ENCODE measurements around the gene SOX1. TPM values are rescaled to one million over a fixed set of nuclear protein-coding genes. Genes with fewer than 3 reads are reported as not detected.

Gene SOX1
- polyA plus RNA-seq, 2 of the 4 experiments (the other 2 are of a cell fraction), result not detected

DNA sequence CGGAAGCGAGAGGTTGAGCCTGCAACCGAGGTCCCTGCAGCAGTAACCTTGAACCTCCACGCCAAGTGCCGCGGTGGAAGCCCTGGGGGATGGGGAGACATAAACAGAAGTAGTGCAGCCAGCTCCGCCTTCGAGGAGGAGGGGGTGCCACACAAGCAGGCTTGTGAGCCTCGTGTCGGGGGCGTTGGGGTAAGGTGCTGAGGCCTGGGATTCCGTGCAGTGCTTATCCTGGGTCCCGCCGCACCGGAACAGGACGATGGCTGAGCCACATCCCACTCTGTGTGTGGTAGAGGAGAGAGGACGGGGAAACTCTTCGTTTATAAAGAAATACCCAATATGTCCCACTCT, 51.0 kb downstream of the SOX1 start:
- TF ChIP-seq CHD2 (IDR thresholded peaks at IDR 0.05; ENCODE audit: low read length, partially characterized antibody), result no peak
- TF ChIP-seq FOSL2 (IDR thresholded peaks at IDR 0.05), result no peak
- no peak for TF ChIP-seq FOSL2 (CRISPR knock-in tag; IDR thresholded peaks at IDR 0.05)
- TF ChIP-seq CHD4 (IDR thresholded peaks at IDR 0.05; ENCODE audit: borderline replicate concordance), result no peak
- no peak for TF ChIP-seq HEYL (CRISPR knock-in tag; IDR thresholded peaks at IDR 0.05)
- no peak for TF ChIP-seq RARB (CRISPR knock-in tag; IDR thresholded peaks at IDR 0.05)
- TF ChIP-seq SMC3 (IDR thresholded peaks at IDR 0.05), result no peak
- TF ChIP-seq HOXB5 (CRISPR knock-in tag; IDR thresholded peaks at IDR 0.05), result no peak
- TF ChIP-seq, protein P1, sequence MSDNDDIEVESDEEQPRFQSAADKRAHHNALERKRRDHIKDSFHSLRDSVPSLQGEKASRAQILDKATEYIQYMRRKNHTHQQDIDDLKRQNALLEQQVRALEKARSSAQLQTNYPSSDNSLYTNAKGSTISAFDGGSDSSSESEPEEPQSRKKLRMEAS (IDR thresholded peaks at IDR 0.05), result no peak
- TF ChIP-seq BHLHE40 (IDR thresholded peaks at IDR 0.05; ENCODE audit: low read depth, low read length), result no peak
- no peak for TF ChIP-seq JUN (IDR thresholded peaks at IDR 0.05)
- TF ChIP-seq RFX5 (IDR thresholded peaks at IDR 0.05), result no peak
- TF ChIP-seq HDAC2 (IDR thresholded peaks at IDR 0.05), result no peak
- TF ChIP-seq, protein P2, sequence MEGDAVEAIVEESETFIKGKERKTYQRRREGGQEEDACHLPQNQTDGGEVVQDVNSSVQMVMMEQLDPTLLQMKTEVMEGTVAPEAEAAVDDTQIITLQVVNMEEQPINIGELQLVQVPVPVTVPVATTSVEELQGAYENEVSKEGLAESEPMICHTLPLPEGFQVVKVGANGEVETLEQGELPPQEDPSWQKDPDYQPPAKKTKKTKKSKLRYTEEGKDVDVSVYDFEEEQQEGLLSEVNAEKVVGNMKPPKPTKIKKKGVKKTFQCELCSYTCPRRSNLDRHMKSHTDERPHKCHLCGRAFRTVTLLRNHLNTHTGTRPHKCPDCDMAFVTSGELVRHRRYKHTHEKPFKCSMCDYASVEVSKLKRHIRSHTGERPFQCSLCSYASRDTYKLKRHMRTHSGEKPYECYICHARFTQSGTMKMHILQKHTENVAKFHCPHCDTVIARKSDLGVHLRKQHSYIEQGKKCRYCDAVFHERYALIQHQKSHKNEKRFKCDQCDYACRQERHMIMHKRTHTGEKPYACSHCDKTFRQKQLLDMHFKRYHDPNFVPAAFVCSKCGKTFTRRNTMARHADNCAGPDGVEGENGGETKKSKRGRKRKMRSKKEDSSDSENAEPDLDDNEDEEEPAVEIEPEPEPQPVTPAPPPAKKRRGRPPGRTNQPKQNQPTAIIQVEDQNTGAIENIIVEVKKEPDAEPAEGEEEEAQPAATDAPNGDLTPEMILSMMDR (IDR thresholded peaks at IDR 0.05), result no peak
- TF ChIP-seq NR3C1 (IDR thresholded peaks at IDR 0.05), result no peak
- no peak for TF ChIP-seq KDM1A (IDR thresholded peaks at IDR 0.05; ENCODE audit: low read depth)
- no peak for TF ChIP-seq EHMT2 (IDR thresholded peaks at IDR 0.05; ENCODE audit: low read depth)
- TF ChIP-seq, protein P3, sequence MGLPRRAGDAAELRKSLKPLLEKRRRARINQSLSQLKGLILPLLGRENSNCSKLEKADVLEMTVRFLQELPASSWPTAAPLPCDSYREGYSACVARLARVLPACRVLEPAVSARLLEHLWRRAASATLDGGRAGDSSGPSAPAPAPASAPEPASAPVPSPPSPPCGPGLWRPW (IDR thresholded peaks at IDR 0.05), result no peak
- TF ChIP-seq, protein P4, sequence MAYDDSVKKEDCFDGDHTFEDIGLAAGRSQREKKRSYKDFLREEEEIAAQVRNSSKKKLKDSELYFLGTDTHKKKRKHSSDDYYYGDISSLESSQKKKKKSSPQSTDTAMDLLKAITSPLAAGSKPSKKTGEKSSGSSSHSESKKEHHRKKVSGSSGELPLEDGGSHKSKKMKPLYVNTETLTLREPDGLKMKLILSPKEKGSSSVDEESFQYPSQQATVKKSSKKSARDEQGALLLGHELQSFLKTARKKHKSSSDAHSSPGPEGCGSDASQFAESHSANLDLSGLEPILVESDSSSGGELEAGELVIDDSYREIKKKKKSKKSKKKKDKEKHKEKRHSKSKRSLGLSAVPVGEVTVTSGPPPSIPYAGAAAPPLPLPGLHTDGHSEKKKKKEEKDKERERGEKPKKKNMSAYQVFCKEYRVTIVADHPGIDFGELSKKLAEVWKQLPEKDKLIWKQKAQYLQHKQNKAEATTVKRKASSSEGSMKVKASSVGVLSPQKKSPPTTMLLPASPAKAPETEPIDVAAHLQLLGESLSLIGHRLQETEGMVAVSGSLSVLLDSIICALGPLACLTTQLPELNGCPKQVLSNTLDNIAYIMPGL (CRISPR knock-in tag; IDR thresholded peaks at IDR 0.05; ENCODE audit: borderline replicate concordance), result no peak
- TF ChIP-seq, protein P5, sequence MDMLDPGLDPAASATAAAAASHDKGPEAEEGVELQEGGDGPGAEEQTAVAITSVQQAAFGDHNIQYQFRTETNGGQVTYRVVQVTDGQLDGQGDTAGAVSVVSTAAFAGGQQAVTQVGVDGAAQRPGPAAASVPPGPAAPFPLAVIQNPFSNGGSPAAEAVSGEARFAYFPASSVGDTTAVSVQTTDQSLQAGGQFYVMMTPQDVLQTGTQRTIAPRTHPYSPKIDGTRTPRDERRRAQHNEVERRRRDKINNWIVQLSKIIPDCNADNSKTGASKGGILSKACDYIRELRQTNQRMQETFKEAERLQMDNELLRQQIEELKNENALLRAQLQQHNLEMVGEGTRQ (IDR thresholded peaks at IDR 0.05), result no peak
- H3K4me3 ChIP-seq, result no peak overlapping the region
- ChIA-PET CTCF (no interaction called here), POLR2A (no interaction called here)
- H3K4me1 ChIP-seq, result no peaks in the 10 kb centered on the region
- no peaks in the 10 kb centered on the region for H3K9me3 ChIP-seq
- FAIRE-seq (no peak), ATAC-seq (no peak), DNase-seq (ENCODE audit: low read depth in 1 of 2, low spot score in 1 of 2) (no peak)
- H3K4me2 ChIP-seq, result no peak overlapping the region
- no peak overlapping the region for H3K27ac ChIP-seq
- 46% methylated on average over 10 of the region's 18 CpGs for WGBS (ENCODE audit: missing lambda C conversion rate)

DNA sequence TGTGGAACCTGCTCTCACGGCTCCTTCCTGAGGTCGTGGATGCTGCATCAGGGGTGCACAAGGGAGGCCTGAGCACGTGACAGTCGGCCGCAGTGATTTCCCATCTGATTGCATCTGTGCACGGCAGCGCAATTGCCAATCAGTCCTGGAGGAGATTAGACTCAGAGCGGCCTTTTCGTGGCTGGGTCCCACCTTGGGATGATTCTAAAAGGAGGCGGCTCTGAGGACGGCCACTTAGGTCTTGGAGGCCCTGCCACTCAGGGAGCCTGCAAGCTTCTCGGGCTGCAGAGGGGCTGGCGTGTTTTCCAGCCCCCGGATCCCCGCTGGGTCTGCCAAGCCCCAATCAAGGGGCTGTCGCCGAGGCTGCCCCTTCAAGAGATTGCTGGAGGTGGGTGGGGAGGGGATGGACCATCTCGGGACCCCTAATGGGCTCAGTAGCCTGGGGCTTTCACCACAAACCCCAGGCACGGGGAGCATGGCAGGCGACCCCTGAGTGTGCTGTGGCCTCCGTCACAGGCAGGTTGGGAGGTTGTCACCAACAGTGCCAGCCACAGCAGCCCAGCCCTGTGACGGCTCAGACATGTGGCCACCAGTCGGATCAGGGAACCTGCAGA, 51.6 kb downstream of the SOX1 start:
- H3K4me1 ChIP-seq, result no peaks in the 10 kb centered on the region
- no peak for DNase-seq (ENCODE audit: low read depth in 1 of 2, low spot score in 1 of 2)
- ATAC-seq, result no peak
- H3K9me3 ChIP-seq, result no peaks in the 10 kb centered on the region
- no peak overlapping the region for H3K4me3 ChIP-seq
- ChIA-PET CTCF (no interaction called here), POLR2A (no interaction called here)
- 0% methylated on average over 8 of the region's 23 CpGs for WGBS (ENCODE audit: missing lambda C conversion rate)
- no peak for FAIRE-seq
- H3K27ac ChIP-seq, result no peak overlapping the region
- H3K4me2 ChIP-seq, result no peak overlapping the region
- TF ChIP-seq HEYL (CRISPR knock-in tag; IDR thresholded peaks at IDR 0.05) (no peak), HOXA7 (CRISPR knock-in tag; IDR thresholded peaks at IDR 0.05) (no peak), SMC3 (IDR thresholded peaks at IDR 0.05) (no peak), GATA3 (IDR thresholded peaks at IDR 0.05; ENCODE audit: borderline replicate concordance) (no peak), FOXS1 (CRISPR knock-in tag; IDR thresholded peaks at IDR 0.05) (no peak), ZFP36 (IDR thresholded peaks at IDR 0.05; ENCODE audit: borderline replicate concordance, partially characterized antibody) (no peak), SREBF2 (IDR thresholded peaks at IDR 0.05) (no peak), RNF2 (IDR thresholded peaks at IDR 0.05; ENCODE audit: borderline replicate concordance, low read depth) (no peak)
